NT2/D1 (cell line): ENCODE results near the gene DNAAF1.

Source experiments
- DNase-seq: peaks from one replicate; pipeline ENCODE4 v3.0.0-alpha.2; 2011; ENCODE audit warnings: low read depth, low spot score
- H3K27me3 ChIP-seq: 2 replicates; pipeline ENCODE4 v1.6.0; 2011; ENCODE audit warnings: mild to moderate bottlenecking; ENCODE audit not compliant: insufficient read length, insufficient read depth
- H3K36me3 ChIP-seq: 2 replicates; pipeline ENCODE4 v1.6.1; 2011; ENCODE audit warnings: mild to moderate bottlenecking, low read length, mixed read lengths; ENCODE audit not compliant: insufficient read depth, insufficient read length
- H3K4me1 ChIP-seq: 2 replicates; pipeline ENCODE4 v1.5.1; 2011; ENCODE audit not compliant: insufficient read depth, insufficient read length
- H3K4me3 ChIP-seq: 2 replicates; pipeline ENCODE4 v1.5.1; 2011; ENCODE audit warnings: low read depth; ENCODE audit not compliant: insufficient read length
- H3K9ac ChIP-seq: 2 replicates; pipeline ENCODE4 v1.6.0; 2011; ENCODE audit warnings: low read depth; ENCODE audit not compliant: insufficient read length
- H3K9me3 ChIP-seq: 2 replicates; pipeline ENCODE4 v1.5.1; 2011; ENCODE audit warnings: mild to moderate bottlenecking, low read length; ENCODE audit not compliant: insufficient read depth
- SUZ12 ChIP-seq: IDR thresholded peaks from 2 replicates; pipeline ENCODE4 v1.6.1; 2011; ENCODE audit not compliant: insufficient read length, insufficient read depth; ENCODE audit errors: extremely low read depth
- YY1 ChIP-seq: IDR thresholded peaks from 2 replicates; pipeline ENCODE4 v1.6.1; 2011; ENCODE audit not compliant: insufficient read length, insufficient read depth
- ZNF274 ChIP-seq: IDR thresholded peaks from 2 replicates; pipeline ENCODE4 v1.6.1; 2011; ENCODE audit warnings: mild to moderate bottlenecking, low read depth, low read length

Gene DNAAF1

DNA sequence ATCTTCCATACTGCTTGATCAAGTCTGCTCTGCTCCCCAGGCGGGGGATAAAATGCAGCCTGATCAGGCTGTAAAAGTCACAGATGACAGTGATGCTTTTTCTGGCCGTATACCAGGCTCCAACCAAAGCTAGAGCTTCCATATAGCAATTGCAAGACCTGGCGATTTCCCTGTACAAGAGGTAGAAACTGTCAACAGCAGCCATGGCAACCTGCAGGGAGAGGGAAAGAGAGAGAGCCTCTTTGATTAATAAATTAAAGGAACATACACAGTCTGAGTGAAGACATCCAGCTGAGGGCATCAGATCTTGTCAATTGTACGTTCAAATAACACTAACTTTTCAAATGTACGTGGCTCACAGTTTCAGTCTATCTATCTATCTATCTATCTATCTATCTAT is 14.0 kb upstream of the DNAAF1 start:
- no peak for DNase-seq
- peaks cover 4% of the 10 kb centered on the region for H3K4me1 ChIP-seq
- no peaks in the 10 kb centered on the region for H3K9me3 ChIP-seq
- H3K4me3 ChIP-seq, result no peak overlapping the region
- H3K9ac ChIP-seq, result no peak overlapping the region
- H3K27me3 ChIP-seq, result no peaks in the 10 kb centered on the region
- H3K36me3 ChIP-seq, result peaks cover 28% of the 10 kb centered on the region
- TF ChIP-seq YY1, result no peak
- no peak for TF ChIP-seq SUZ12
- TF ChIP-seq ZNF274, result no peak

DNA sequence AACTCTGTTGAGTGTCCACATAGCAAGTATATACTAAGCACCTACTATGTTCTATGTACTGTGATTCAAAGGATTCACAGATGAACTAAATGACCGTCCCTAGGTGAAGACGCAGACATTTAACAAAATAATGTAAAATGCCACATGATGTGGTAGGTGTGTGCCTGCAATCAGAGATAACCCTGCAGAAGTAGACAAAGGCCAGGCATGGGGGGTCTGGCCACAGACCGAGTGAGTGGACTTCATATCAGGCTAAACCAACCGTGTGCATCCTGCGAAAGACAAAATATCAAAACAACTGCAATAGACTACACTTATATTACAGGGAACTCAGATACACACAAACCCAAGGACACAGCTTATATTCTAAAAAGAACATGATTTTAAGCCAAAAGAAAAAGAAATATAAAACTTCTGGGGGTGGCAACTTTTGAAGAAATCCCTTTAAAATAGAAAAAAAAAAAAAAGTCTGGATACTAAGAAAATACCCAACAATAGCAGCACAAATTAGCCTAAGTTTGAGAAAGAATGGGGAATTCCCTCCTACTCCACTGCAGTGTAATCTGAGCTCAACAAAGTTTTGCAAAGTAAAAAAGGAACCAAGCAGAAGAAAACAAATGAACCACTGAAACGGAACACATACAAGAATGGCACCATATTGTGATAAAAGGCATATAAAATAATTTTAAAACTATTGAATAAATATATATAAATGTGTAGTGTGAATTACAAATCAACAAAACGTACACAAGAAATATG is 12.4 kb upstream of the DNAAF1 start:
- Histone ChIP-seq H3K4me3 (no peak overlapping the region), H3K9me3 (no peaks in the 10 kb centered on the region), H3K27me3 (no peaks in the 10 kb centered on the region), H3K4me1 (peaks cover 16% of the 10 kb centered on the region), H3K36me3 (peaks cover 24% of the 10 kb centered on the region), H3K9ac (peak overlapping the region; percentile 13)
- no peak for TF ChIP-seq YY1
- TF ChIP-seq SUZ12, result no peak
- no peak for TF ChIP-seq ZNF274
- no peak for DNase-seq

DNA sequence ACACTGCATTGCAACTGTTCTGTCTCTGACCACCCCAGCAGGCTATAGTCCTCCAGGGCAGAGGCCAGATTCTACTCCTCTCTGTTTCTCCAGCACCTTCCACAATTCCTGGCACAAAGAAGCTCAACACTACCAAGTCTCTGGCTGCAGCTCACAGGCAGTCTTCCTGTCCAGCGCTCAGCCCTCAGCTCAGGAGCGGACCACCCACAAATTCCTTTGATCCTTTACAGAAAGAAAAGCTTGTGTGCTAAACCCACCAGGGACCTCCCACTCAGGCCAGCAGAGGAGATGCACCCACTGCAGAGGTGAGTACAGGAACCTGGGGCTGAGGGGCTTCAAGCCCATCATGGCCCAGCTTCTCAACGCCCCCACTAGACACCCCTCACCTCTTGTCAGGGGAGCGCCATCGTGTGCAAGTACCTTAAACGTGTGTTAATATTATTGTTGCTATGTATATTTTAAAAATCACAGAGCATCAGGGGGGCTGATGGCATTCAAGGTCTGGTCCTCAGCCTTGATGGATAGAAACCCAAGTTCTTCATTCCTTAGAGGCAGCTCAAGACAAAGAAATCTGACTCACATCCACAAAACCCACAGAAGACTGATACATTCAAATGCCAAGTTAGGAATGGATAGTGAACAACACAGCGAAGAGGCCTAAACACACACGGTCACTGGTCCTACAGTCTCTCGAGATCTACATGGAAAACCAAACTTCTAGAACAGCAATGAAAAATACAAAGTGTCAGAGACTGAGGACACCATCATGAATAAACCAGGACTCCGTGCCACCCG is 8.6 kb upstream of the DNAAF1 start:
- Histone ChIP-seq H3K4me3 (no peak overlapping the region), H3K27me3 (no peaks in the 10 kb centered on the region), H3K9me3 (no peaks in the 10 kb centered on the region), H3K9ac (no peak overlapping the region), H3K4me1 (peaks cover 16% of the 10 kb centered on the region), H3K36me3 (no peaks in the 10 kb centered on the region)
- TF ChIP-seq ZNF274 (no peak), YY1 (no peak), SUZ12 (no peak)
- no peak for DNase-seq

DNA sequence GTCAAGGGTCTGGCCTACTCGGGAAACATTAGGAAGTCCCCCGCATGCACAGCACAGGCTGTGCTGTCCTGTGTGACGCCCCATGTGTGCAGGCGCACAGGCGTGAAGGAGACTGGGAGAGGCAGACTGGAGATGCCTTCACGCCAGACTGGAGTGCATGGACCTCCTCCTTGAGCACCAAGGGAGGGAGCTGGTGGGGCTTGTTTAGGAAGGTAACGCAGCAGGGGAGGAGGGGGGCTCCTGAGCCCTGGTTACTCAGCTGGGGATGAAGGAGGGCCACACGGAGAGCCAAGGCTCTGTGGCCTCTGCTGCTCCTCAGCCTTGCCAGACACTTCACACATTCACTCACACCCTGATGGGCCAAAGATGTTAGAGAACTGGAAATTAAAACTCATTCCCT is 7.8 kb upstream of the DNAAF1 start:
- no peak overlapping the region for H3K9ac ChIP-seq
- H3K4me3 ChIP-seq, result no peak overlapping the region
- TF ChIP-seq YY1 (no peak), SUZ12 (no peak), ZNF274 (no peak)
- H3K4me1 ChIP-seq, result peaks cover 16% of the 10 kb centered on the region
- no peaks in the 10 kb centered on the region for H3K27me3 ChIP-seq
- no peak for DNase-seq
- H3K9me3 ChIP-seq, result no peaks in the 10 kb centered on the region
- H3K36me3 ChIP-seq, result no peaks in the 10 kb centered on the region

DNA sequence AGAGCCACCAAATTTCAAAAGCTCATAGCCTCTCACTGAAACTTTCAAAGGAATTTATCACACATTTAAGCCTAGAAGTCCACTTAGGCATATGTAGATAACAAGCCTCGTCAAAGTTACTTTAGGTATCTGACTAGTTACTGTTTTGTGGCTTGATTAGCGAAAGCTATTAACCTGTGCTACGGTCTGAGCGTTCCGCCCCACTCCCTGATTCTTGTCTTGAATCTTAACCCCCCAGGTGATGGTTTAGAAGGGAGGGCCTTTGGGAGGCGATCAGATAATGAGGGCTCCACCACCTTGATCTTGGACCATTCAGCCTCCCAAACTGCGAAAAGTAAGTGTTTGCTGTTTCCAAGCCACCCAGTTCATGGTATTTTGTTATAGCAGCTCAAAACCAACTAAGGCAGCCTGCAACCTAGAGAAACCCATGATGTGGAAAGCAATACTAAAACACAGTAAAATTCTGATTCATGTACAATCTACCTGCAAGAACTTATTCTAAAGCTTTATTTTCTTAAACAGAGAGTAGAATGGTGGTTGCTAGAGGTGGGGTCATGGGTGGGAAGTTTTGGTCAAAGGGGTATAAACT is 7.2 kb upstream of the DNAAF1 start:
- no peak overlapping the region for H3K4me3 ChIP-seq
- TF ChIP-seq SUZ12, result no peak
- no peak for TF ChIP-seq ZNF274
- TF ChIP-seq YY1, result no peak
- H3K4me1 ChIP-seq, result peaks cover 16% of the 10 kb centered on the region
- H3K9ac ChIP-seq, result no peak overlapping the region
- H3K27me3 ChIP-seq, result no peaks in the 10 kb centered on the region
- no peak for DNase-seq
- H3K9me3 ChIP-seq, result peaks cover 6% of the 10 kb centered on the region; the same call in 1 of the 2 replicates
- no peaks in the 10 kb centered on the region for H3K36me3 ChIP-seq

DNA sequence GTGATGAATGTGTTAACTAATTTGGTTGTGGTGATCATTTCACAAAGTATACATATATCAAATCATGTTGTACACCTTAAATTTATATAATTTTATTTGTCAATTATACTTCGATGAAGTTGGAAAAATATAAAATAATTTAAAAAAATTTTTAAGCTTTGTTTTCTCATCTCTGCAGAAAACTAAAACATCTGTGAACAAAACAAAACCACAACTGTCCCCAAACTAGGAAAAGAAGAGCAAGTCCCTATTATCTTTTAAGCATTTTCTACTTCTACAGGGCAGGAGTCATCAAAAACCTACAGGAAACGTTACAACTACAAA is 6.6 kb upstream of the DNAAF1 start:
- no peak for DNase-seq
- no peaks in the 10 kb centered on the region for H3K27me3 ChIP-seq
- H3K36me3 ChIP-seq, result no peaks in the 10 kb centered on the region
- no peak overlapping the region for H3K9ac ChIP-seq
- H3K4me3 ChIP-seq, result no peak overlapping the region
- no peak for TF ChIP-seq SUZ12
- no peak for TF ChIP-seq YY1
- TF ChIP-seq ZNF274, result no peak
- H3K4me1 ChIP-seq, result peaks cover 16% of the 10 kb centered on the region
- peaks cover 11% of the 10 kb centered on the region; the same call in 1 of the 2 replicates for H3K9me3 ChIP-seq

DNA sequence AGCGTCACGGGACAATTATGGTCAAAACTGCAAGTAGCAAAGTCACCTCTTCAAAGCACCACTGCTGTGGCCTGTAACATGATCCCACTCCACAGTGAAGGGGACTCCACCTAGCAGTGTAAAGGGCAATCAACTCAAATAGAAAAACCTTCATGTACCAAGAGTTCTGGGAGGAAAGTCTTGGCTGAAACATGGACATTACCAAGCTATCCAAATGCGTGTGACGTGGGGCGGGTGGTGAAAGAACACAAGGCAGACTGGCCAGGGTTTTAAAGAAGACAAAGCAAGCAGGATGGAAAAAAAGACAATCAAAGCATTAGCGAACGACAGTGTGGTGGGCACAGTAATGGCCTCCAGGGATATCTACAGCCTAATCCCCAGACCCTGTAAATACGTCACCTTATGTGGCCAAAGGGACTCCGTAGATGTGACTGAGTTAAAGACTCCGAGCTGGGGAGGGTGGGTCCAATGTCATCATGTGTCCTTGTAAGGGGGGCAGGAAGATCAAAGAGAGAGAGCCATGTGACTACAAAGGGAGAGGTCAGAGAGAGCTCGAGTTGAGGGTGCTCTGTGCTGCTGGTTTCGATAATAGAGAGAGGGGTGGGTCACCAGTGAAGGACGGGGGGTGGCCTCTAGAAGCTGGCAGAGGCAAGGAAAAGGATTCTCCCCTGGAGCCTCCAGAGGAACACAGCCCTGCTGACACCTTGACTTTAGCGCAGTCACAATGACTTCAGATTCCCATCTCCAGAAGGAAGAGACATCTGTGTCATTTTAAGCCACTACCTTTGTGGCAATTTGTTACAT is 6.1 kb upstream of the DNAAF1 start:
- no peak overlapping the region for H3K9ac ChIP-seq
- TF ChIP-seq ZNF274 (no peak), YY1 (no peak), SUZ12 (no peak)
- H3K36me3 ChIP-seq, result no peaks in the 10 kb centered on the region
- H3K4me1 ChIP-seq, result peaks cover 16% of the 10 kb centered on the region
- H3K9me3 ChIP-seq, result peaks cover 11% of the 10 kb centered on the region; the same call in 1 of the 2 replicates
- DNase-seq, result no peak
- H3K27me3 ChIP-seq, result no peaks in the 10 kb centered on the region
- no peak overlapping the region for H3K4me3 ChIP-seq
